Keratinocyte (primary cell): ENCODE measurements around the gene WDR87. TPM values are rescaled to one million over a fixed set of nuclear protein-coding genes. Genes with fewer than 3 reads are reported as not detected.

Experiments
- DNase-seq: peaks from one replicate; pipeline ENCODE4 v3.0.0-alpha.2; 2011; ENCODE audit warnings: low read depth, missing footprints, low spot score
- FAIRE-seq: peaks from 2 replicates; lab custom pipeline; 2011; peaks lifted over from hg19 to GRCh38; lab: Jason Lieb, UNC
- H2AFZ ChIP-seq: 2 replicates; pipeline ENCODE4 v1.6.0; 2012; ENCODE audit warnings: low read length, control low read depth, inconsistent platforms; ENCODE audit not compliant: control insufficient read depth
- H3K27ac ChIP-seq: 2 replicates; pipeline ENCODE4 v1.5.1; 2011; ENCODE audit warnings: low read length; ENCODE audit not compliant: control insufficient read depth, insufficient read depth
- H3K27me3 ChIP-seq: 3 replicates; pipeline ENCODE4 v1.6.0; 2011; ENCODE audit warnings: low read length; ENCODE audit not compliant: control insufficient read depth, insufficient read depth; ENCODE audit errors: extremely low read depth
- H3K36me3 ChIP-seq, 2 experiments: 2 replicates in 1 of 2; 3 replicates in 1 of 2; pipeline ENCODE4 v1.5.1; 2011; ENCODE audit warnings: low read length in 2 of 2, mild to moderate bottlenecking in 1 of 2; ENCODE audit not compliant: control insufficient read depth in 2 of 2, insufficient read depth in 2 of 2; ENCODE audit errors: extremely low read depth in 1 of 2
- H3K4me1 ChIP-seq: 3 replicates; pipeline ENCODE4 v1.5.1; 2011; ENCODE audit warnings: low read length; ENCODE audit not compliant: control insufficient read depth, insufficient read depth; ENCODE audit errors: extremely low read depth
- H3K4me2 ChIP-seq: 3 replicates; pipeline ENCODE4 v1.6.0; 2011; ENCODE audit warnings: low read depth, low read length; ENCODE audit not compliant: control insufficient read depth, insufficient read depth; ENCODE audit errors: extremely low read depth
- H3K4me3 ChIP-seq, 3 experiments: fragments of 200-600 bp in 1 of 3; sonication (generic) in 1 of 3; 2 replicates in 2 of 3; 3 replicates in 1 of 3; pipeline ENCODE4 v1.5.1; 2011 to 2016; ENCODE audit warnings: low read length in 3 of 3, mild to moderate bottlenecking in 3 of 3, control low read depth in 2 of 3, inconsistent platforms in 1 of 3, low read depth in 1 of 3, mixed read lengths in 1 of 3, mixed run types in 1 of 3, moderate library complexity in 1 of 3; ENCODE audit not compliant: control insufficient read depth in 2 of 3, insufficient read depth in 2 of 3; ENCODE audit errors: extremely low read depth in 1 of 3
- H3K79me2 ChIP-seq: 2 replicates; pipeline ENCODE4 v1.6.0; 2012; ENCODE audit warnings: low read length; ENCODE audit not compliant: control insufficient read depth, insufficient read depth
- H3K9ac ChIP-seq: 3 replicates; pipeline ENCODE4 v1.6.0; 2011; ENCODE audit warnings: low read length; ENCODE audit not compliant: control insufficient read depth, insufficient read depth; ENCODE audit errors: extremely low read depth
- H3K9me1 ChIP-seq: 3 replicates; pipeline ENCODE4 v1.6.0; 2011; ENCODE audit warnings: low read length; ENCODE audit not compliant: control insufficient read depth, insufficient read depth; ENCODE audit errors: extremely low read depth
- H3K9me3 ChIP-seq: 2 replicates; pipeline ENCODE4 v1.5.1; 2012; ENCODE audit warnings: low read depth, low read length; ENCODE audit not compliant: control insufficient read depth
- H4K20me1 ChIP-seq: 3 replicates; pipeline ENCODE4 v1.6.0; 2011; ENCODE audit warnings: low read length; ENCODE audit not compliant: control insufficient read depth, insufficient read depth; ENCODE audit errors: extremely low read depth
- EZH2 ChIP-seq: IDR thresholded peaks from one replicate; pipeline ENCODE4 v1.6.1; 2012; ENCODE audit warnings: inconsistent platforms, mild to moderate bottlenecking, low read length, moderate library complexity
- dilution Hi-C: fragments of 300-500 bp; cut with MboI; formaldehyde crosslinking; loops from one replicate; pipeline ENCODE4 v1.7.0; 2020; ENCODE audit warnings: low sequenced_read_pairs; ENCODE audit not compliant: extremely low pct_ligation_motif_present
- polyA plus RNA-seq, 5 experiments: library from polyadenylated mRNA; depleted of rRNA in 3 of 5; stranded (reverse) in 3 of 5; stranded (forward) in 1 of 5; unstranded in 1 of 5; fragments of >200 nt; gene quantifications; 1 replicate in 1 of 5; 2 replicates in 3 of 5; 3 replicates in 1 of 5; pipeline versions ENCODE4 v1.2.1 to v1.2.3, GENCODE V29; 2011 to 2012; ENCODE audit warnings: missing spikeins in 2 of 5, low read depth in 1 of 5, low replicate concordance in 1 of 5
- TF ChIP-seq, protein P1 (sequence below), 3 experiments: IDR thresholded peaks in 1 of 3; conservative IDR thresholded peaks in 1 of 3; optimal IDR thresholded peaks in 1 of 3; 2 replicates in 2 of 3; 3 replicates in 1 of 3; pipeline versions ENCODE3 to v1.5.1; 2011; ENCODE audit warnings: low read length in 3 of 3, mild to moderate bottlenecking in 3 of 3, moderate library complexity in 2 of 3, control low read depth in 1 of 3, inconsistent platforms in 1 of 3; ENCODE audit not compliant: insufficient read depth in 2 of 3; ENCODE audit errors: extremely low read depth in 1 of 3

WDR87 gene
- polyA plus RNA-seq, 1 donor (not counting 4 experiments of a cell fraction or from before 2014, with no cell fraction given), result not detected

DNA sequence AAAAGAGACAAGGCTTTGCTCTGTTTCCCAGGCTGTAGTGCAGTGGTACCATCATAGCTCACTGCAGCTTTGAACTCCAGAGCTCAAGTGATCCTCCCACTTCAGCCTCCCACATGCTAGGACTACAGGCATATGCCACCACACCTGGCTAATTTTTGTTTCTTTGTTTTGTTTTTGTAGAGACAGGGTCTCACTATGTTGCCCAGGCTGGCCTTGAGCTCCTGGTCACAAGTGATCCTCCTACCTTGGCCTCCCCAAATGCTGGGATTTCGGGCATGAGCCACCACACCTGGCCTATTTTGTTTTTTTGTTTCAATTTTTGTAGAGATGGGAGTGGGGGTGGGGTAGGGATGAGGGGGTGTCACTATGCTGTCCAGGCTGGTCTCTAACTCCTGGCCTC is 6.9 kb downstream of the WDR87 start:
- Histone ChIP-seq H3K4me2 (no peak overlapping the region), H3K4me1 (no peaks in the 10 kb centered on the region), H3K4me3 (no peak overlapping the region), H3K36me3 (no peaks in the 10 kb centered on the region), H3K79me2 (no peaks in the 10 kb centered on the region), H3K27ac (no peak overlapping the region), H2AFZ (no peak overlapping the region), H4K20me1 (no peaks in the 10 kb centered on the region), H3K9me3 (no peaks in the 10 kb centered on the region), H3K9me1 (no peaks in the 10 kb centered on the region), H3K27me3 (no peaks in the 10 kb centered on the region), H3K9ac (no peak overlapping the region)
- TF ChIP-seq, protein P1, sequence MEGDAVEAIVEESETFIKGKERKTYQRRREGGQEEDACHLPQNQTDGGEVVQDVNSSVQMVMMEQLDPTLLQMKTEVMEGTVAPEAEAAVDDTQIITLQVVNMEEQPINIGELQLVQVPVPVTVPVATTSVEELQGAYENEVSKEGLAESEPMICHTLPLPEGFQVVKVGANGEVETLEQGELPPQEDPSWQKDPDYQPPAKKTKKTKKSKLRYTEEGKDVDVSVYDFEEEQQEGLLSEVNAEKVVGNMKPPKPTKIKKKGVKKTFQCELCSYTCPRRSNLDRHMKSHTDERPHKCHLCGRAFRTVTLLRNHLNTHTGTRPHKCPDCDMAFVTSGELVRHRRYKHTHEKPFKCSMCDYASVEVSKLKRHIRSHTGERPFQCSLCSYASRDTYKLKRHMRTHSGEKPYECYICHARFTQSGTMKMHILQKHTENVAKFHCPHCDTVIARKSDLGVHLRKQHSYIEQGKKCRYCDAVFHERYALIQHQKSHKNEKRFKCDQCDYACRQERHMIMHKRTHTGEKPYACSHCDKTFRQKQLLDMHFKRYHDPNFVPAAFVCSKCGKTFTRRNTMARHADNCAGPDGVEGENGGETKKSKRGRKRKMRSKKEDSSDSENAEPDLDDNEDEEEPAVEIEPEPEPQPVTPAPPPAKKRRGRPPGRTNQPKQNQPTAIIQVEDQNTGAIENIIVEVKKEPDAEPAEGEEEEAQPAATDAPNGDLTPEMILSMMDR (optimal IDR thresholded peaks at IDR 0.05 in 1 of 3, IDR thresholded peaks at IDR 0.05 in 1 of 3, conservative IDR thresholded peaks at IDR 0.05 in 1 of 3; ENCODE audit: extremely low read depth in 1 of 3, insufficient read depth in 2 of 3, low read length in 3 of 3), result no peak
- TF ChIP-seq EZH2, result no peak
- dilution Hi-C loops, result no loop called here
- DNase-seq, result no peak
- FAIRE-seq, result no peak

DNA sequence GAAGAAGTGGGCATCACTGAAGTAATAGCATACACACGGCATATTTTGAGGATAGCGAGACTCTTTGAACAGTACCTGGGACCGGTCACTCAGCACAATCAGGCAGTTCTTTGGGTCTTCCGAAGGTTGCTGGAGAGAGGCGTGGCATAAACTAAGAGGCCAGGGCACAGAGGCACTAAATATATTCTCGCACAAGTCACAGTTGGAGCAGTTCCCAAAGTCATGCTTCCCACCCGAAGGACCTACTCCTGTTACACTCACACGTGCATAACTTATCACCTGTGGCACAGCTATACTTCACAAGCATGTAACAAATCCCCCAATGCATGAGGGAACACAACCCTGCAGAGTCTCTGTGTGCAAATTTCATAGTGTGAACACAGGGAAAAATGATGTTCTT is 10.2 kb downstream of the WDR87 start:
- Histone ChIP-seq H3K27ac (no peak overlapping the region), H3K4me1 (no peaks in the 10 kb centered on the region), H2AFZ (no peak overlapping the region), H3K4me2 (no peak overlapping the region), H3K36me3 (no peaks in the 10 kb centered on the region), H3K9me3 (no peaks in the 10 kb centered on the region), H3K9me1 (no peaks in the 10 kb centered on the region), H3K9ac (no peak overlapping the region), H3K4me3 (no peak overlapping the region), H3K27me3 (no peaks in the 10 kb centered on the region), H3K79me2 (no peaks in the 10 kb centered on the region), H4K20me1 (no peaks in the 10 kb centered on the region)
- TF ChIP-seq, protein P1 (optimal IDR thresholded peaks at IDR 0.05 in 1 of 3, IDR thresholded peaks at IDR 0.05 in 1 of 3, conservative IDR thresholded peaks at IDR 0.05 in 1 of 3; ENCODE audit: extremely low read depth in 1 of 3, insufficient read depth in 2 of 3, low read length in 3 of 3), result no peak
- no peak for TF ChIP-seq EZH2
- FAIRE-seq (no peak), DNase-seq (no peak)
- dilution Hi-C loops, result no loop called here
